Nephron progenitor cell (in vitro differentiated cells): ENCODE measurements around the gene KY.

Source experiments
- DNase-seq: peaks from one replicate; pipeline ENCODE4 v3.0.0; 2021
- H3K27ac Mint-ChIP-seq: 2 replicates; pipeline ENCODE4 v1.8.0; 2021; ENCODE audit warnings: mild to moderate bottlenecking, moderate library complexity, mixed read lengths
- H3K27me3 Mint-ChIP-seq: 2 replicates; pipeline ENCODE4 v1.8.0; 2021; ENCODE audit warnings: mild to moderate bottlenecking, low read depth, mixed read lengths; ENCODE audit not compliant: poor library complexity
- H3K36me3 Mint-ChIP-seq: 2 replicates; pipeline ENCODE4 v1.8.0; 2021; ENCODE audit warnings: low read depth, mixed read lengths
- H3K4me1 Mint-ChIP-seq: 2 replicates; pipeline ENCODE4 v1.8.0; 2021; ENCODE audit warnings: mixed read lengths
- H3K4me3 Mint-ChIP-seq: 2 replicates; pipeline ENCODE4 v1.8.0; 2021; ENCODE audit warnings: mild to moderate bottlenecking, moderate library complexity, mixed read lengths
- H3K9me3 Mint-ChIP-seq: 2 replicates; pipeline ENCODE4 v1.8.0; 2021; ENCODE audit warnings: mild to moderate bottlenecking, moderate library complexity, mixed read lengths
- TF ChIP-seq, protein P1 (sequence below): fragments of 200-600 bp; sonication (generic); IDR thresholded peaks from 2 replicates; pipeline ENCODE4 v1.5.0; 2021; ENCODE audit warnings: antibody characterized with exemption

Gene KY

DNA sequence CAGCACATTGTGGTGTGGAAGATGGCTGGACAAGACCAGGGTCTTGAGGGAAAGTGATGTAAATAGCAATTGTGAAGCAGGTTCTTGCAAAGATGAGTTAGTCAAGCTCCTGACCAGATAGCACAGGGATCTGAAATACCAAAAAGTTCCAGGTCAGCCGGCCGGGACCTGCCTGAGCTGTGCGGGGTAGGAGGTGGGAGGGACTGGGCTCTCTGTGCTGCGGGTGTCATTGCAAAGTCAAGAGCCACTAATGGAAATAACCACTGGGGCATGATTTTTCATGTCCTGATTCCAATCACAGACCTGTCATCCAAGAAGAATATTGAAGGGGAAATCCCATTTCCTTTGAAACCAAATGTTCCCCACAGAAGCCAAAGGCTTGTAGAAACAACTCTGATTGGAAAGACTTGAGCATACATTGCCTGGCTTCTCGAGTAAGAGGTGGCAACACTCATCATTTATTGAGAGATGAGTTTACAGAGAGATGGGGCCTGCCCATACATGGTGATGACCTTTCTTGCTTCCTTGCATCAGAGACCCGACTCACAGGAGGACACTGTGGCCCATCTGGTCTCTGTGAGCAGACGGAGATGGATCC, 44.2 kb upstream of the KY start:
- Mint-ChIP-seq H3K27ac (no peak overlapping the region), H3K36me3 (no peaks in the 10 kb centered on the region), H3K9me3 (no peaks in the 10 kb centered on the region), H3K27me3 (peaks cover 16% of the 10 kb centered on the region), H3K4me3 (no peak overlapping the region), H3K4me1 (no peaks in the 10 kb centered on the region)
- DNase-seq = no peak
- TF ChIP-seq, protein P1, sequence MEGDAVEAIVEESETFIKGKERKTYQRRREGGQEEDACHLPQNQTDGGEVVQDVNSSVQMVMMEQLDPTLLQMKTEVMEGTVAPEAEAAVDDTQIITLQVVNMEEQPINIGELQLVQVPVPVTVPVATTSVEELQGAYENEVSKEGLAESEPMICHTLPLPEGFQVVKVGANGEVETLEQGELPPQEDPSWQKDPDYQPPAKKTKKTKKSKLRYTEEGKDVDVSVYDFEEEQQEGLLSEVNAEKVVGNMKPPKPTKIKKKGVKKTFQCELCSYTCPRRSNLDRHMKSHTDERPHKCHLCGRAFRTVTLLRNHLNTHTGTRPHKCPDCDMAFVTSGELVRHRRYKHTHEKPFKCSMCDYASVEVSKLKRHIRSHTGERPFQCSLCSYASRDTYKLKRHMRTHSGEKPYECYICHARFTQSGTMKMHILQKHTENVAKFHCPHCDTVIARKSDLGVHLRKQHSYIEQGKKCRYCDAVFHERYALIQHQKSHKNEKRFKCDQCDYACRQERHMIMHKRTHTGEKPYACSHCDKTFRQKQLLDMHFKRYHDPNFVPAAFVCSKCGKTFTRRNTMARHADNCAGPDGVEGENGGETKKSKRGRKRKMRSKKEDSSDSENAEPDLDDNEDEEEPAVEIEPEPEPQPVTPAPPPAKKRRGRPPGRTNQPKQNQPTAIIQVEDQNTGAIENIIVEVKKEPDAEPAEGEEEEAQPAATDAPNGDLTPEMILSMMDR = no peak

DNA sequence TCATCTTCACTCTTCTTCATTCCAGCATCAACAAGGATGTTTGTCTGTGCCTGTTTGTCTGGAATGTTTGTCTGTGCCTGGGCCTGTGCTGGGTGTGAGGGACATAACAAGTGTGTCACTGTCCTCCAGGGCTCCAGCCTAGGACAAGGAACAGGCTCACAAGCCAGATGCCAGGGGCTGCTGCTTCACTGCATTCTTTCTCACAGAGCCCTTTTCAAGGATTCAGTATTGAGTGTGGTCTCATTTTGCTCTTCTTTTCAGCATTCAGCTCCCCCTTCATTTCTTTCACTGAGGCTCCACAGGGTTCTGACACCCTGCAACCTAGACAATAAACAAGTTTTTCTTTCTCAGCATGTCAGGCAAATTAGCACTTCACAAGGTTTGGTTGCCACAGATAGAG, 43.6 kb upstream of the KY start:
- TF ChIP-seq, protein P1 = no peak
- no peak for DNase-seq
- H3K4me3 Mint-ChIP-seq = no peak overlapping the region
- H3K27me3 Mint-ChIP-seq = peaks cover 21% of the 10 kb centered on the region
- no peak overlapping the region for H3K27ac Mint-ChIP-seq
- H3K36me3 Mint-ChIP-seq = no peaks in the 10 kb centered on the region
- H3K9me3 Mint-ChIP-seq = no peaks in the 10 kb centered on the region
- H3K4me1 Mint-ChIP-seq = no peaks in the 10 kb centered on the region

GRCh38 chr3:134693804-134694203, 43.0 kb upstream of the KY start:
- H3K27ac Mint-ChIP-seq = no peak overlapping the region
- TF ChIP-seq, protein P1 = no peak
- H3K4me1 Mint-ChIP-seq = no peaks in the 10 kb centered on the region
- no peaks in the 10 kb centered on the region for H3K9me3 Mint-ChIP-seq
- H3K36me3 Mint-ChIP-seq = no peaks in the 10 kb centered on the region
- peaks cover 28% of the 10 kb centered on the region for H3K27me3 Mint-ChIP-seq
- H3K4me3 Mint-ChIP-seq = no peak overlapping the region
- DNase-seq = no peak

DNA sequence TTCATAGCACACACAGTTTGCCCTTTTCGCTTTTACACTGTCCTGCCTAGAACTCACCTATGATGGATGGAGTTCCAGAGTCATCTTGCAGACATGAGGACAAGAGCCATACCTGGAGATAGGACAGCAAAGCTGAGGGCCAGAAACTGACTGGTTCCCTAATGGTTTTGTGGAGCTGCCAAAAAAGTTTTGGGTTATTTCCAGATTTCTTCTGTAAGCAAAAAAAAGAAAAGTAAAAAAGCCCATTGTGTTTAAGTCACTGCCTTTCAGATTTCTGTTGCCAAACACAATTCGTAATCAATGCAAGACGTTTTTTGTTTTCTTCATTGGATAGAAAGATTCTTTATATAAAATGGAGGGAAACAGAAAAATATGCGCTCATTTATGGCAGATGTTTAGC, 42.4 kb upstream of the KY start:
- DNase-seq = no peak
- TF ChIP-seq, protein P1 = no peak
- Mint-ChIP-seq H3K4me3 (no peak overlapping the region), H3K27me3 (peaks cover 31% of the 10 kb centered on the region), H3K27ac (no peak overlapping the region), H3K4me1 (no peaks in the 10 kb centered on the region), H3K9me3 (no peaks in the 10 kb centered on the region), H3K36me3 (no peaks in the 10 kb centered on the region)

GRCh38 chr3:134690226-134690625, 39.4 kb upstream of the KY start:
- Mint-ChIP-seq H3K4me3 (no peak overlapping the region), H3K27me3 (peaks cover 38% of the 10 kb centered on the region), H3K36me3 (no peaks in the 10 kb centered on the region), H3K4me1 (no peaks in the 10 kb centered on the region), H3K27ac (no peak overlapping the region), H3K9me3 (no peaks in the 10 kb centered on the region)
- TF ChIP-seq, protein P1 = no peak
- DNase-seq = no peak

GRCh38 chr3:134687642-134688041, 36.8 kb upstream of the KY start:
- H3K27me3 Mint-ChIP-seq = peaks cover 32% of the 10 kb centered on the region
- TF ChIP-seq, protein P1 = no peak
- H3K36me3 Mint-ChIP-seq = no peaks in the 10 kb centered on the region
- no peak for DNase-seq
- no peaks in the 10 kb centered on the region for H3K9me3 Mint-ChIP-seq
- H3K4me3 Mint-ChIP-seq = no peak overlapping the region
- H3K4me1 Mint-ChIP-seq = no peaks in the 10 kb centered on the region
- no peak overlapping the region for H3K27ac Mint-ChIP-seq
